GM12891 (cell line): ENCODE measurements around the gene PTGR3.

Source experiments
- POLR2A ChIP-seq: IDR thresholded peaks from 2 replicates; pipeline ENCODE4 v1.6.1; 2011; ENCODE audit warnings: low read depth, low read length, control low read depth
- POLR2AphosphoS5 ChIP-seq: IDR thresholded peaks from 2 replicates; pipeline ENCODE4 v1.6.1; 2011; ENCODE audit warnings: low read depth, low read length, control low read depth
- POU2F2 ChIP-seq: IDR thresholded peaks from 2 replicates; pipeline ENCODE4 v1.6.1; 2011; ENCODE audit warnings: low read depth, mild to moderate bottlenecking, control low read depth, low read length, moderate library complexity
- SPI1 ChIP-seq: IDR thresholded peaks from 2 replicates; pipeline ENCODE4 v1.6.1; 2011; ENCODE audit warnings: low read depth, low read length, control low read depth
- TAF1 ChIP-seq: IDR thresholded peaks from 2 replicates; pipeline ENCODE4 v1.6.1; 2011; ENCODE audit warnings: low read depth, low read length, control low read depth

GRCh38 chr18:75241705-75242104 lies 32.8 kb upstream of the PTGR3 start:
- TF ChIP-seq POLR2A = no peak
- TF ChIP-seq POLR2AphosphoS5 = no peak
- TF ChIP-seq TAF1 = no peak
- no peak for TF ChIP-seq POU2F2
- no peak for TF ChIP-seq SPI1
